Stimulated activated naive CD8-positive, alpha-beta T cell treated with anti-CD3 and anti-CD28 coated beads, Interleukin-15, amount 100 ng/mL, for 72 hours (primary cell): ENCODE measurements around the gene NEURL1.

ENCODE experiments used
- ATAC-seq: fragments of 150-1000 bp; cut with Tn5 transposase; 2 replicates; pipeline ENCODE4 v1.10.0; 2021; ENCODE audit warnings: mild to moderate bottlenecking, moderate library complexity
- DNase-seq, 2 donors: peaks; one replicate each; pipeline ENCODE4 v3.0.0; 2021 to 2022
- H3K27ac Mint-ChIP-seq, 2 donors: one replicate each; pipeline ENCODE4 v1.8.0; 2022; ENCODE audit warnings: mild to moderate bottlenecking in 2 of 2, mixed read lengths in 2 of 2, moderate library complexity in 2 of 2
- H3K27me3 Mint-ChIP-seq: one replicate; pipeline ENCODE4 v1.8.0; 2022; ENCODE audit warnings: mixed read lengths
- H3K4me1 Mint-ChIP-seq: one replicate; pipeline ENCODE4 v1.8.0; 2022; ENCODE audit warnings: mild to moderate bottlenecking, mixed read lengths
- H3K4me3 Mint-ChIP-seq, 2 donors: one replicate each; pipeline ENCODE4 v1.8.0; 2022; ENCODE audit warnings: mild to moderate bottlenecking in 2 of 2, mixed read lengths in 2 of 2, moderate library complexity in 1 of 2
- H3K9me3 Mint-ChIP-seq, 2 donors: one replicate each; pipeline ENCODE4 v1.8.0; 2022; ENCODE audit warnings: mixed read lengths in 2 of 2

The NEURL1 gene

GRCh38 chr10:103566536-103566935 lies 73.0 kb downstream of the NEURL1 start:
- H3K4me3 Mint-ChIP-seq: no peak overlapping the region
- ATAC-seq (no peak), DNase-seq (no peak)
- H3K4me1 Mint-ChIP-seq: peaks cover 6% of the 10 kb centered on the region
- no peak overlapping the region for H3K27ac Mint-ChIP-seq
- no peaks in the 10 kb centered on the region for H3K9me3 Mint-ChIP-seq
- peaks cover 22% of the 10 kb centered on the region for H3K27me3 Mint-ChIP-seq

GRCh38 chr10:103568505-103568904 lies 75.0 kb downstream of the NEURL1 start:
- Mint-ChIP-seq H3K27me3 (peaks cover 23% of the 10 kb centered on the region), H3K4me3 (no peak overlapping the region), H3K27ac (peak overlapping the region in 1 of 2 donors; percentile 72), H3K4me1 (peaks cover 6% of the 10 kb centered on the region), H3K9me3 (no peaks in the 10 kb centered on the region)
- DNase-seq (no peak), ATAC-seq (no peak)

GRCh38 chr10:103569896-103570295 lies 76.4 kb downstream of the NEURL1 start:
- peaks cover 19% of the 10 kb centered on the region for H3K27me3 Mint-ChIP-seq
- H3K27ac Mint-ChIP-seq: peak overlapping the region in 1 of 2 donors; percentile 92
- ATAC-seq (no peak), DNase-seq (no peak)
- H3K9me3 Mint-ChIP-seq: no peaks in the 10 kb centered on the region
- peaks cover 3% of the 10 kb centered on the region for H3K4me1 Mint-ChIP-seq
- H3K4me3 Mint-ChIP-seq: no peak overlapping the region

- ATAC-seq (peak; percentile 38), DNase-seq (no peak)
- no peak overlapping the region for H3K4me3 Mint-ChIP-seq
- H3K9me3 Mint-ChIP-seq: no peaks in the 10 kb centered on the region
- peaks cover 15% of the 10 kb centered on the region for H3K27me3 Mint-ChIP-seq
- H3K4me1 Mint-ChIP-seq: no peaks in the 10 kb centered on the region
- H3K27ac Mint-ChIP-seq: peak overlapping the region in 1 of 2 donors; percentile 42
These were observed 77.5 kb downstream of the NEURL1 start for GRCh38 chr10:103570844-103571655.

- H3K9me3 Mint-ChIP-seq: no peaks in the 10 kb centered on the region
- H3K4me3 Mint-ChIP-seq: no peak overlapping the region
- no peak overlapping the region for H3K27ac Mint-ChIP-seq
- DNase-seq: no peak
- no peaks in the 10 kb centered on the region for H3K4me1 Mint-ChIP-seq
- no peak for ATAC-seq
- H3K27me3 Mint-ChIP-seq: peaks cover 15% of the 10 kb centered on the region
These were observed 78.1 kb downstream of the NEURL1 start for GRCh38 chr10:103571656-103571975.

GRCh38 chr10:103572347-103573204 lies 79.1 kb downstream of the NEURL1 start:
- no peak overlapping the region for H3K27ac Mint-ChIP-seq
- no peaks in the 10 kb centered on the region for H3K9me3 Mint-ChIP-seq
- peaks cover 15% of the 10 kb centered on the region for H3K27me3 Mint-ChIP-seq
- ATAC-seq: no peak
- no peak overlapping the region for H3K4me3 Mint-ChIP-seq
- H3K4me1 Mint-ChIP-seq: no peaks in the 10 kb centered on the region
- DNase-seq: no peak

GRCh38 chr10:103573205-103573487 lies 79.6 kb downstream of the NEURL1 start:
- Mint-ChIP-seq H3K4me3 (no peak overlapping the region), H3K4me1 (no peaks in the 10 kb centered on the region), H3K27ac (no peak overlapping the region), H3K27me3 (peaks cover 15% of the 10 kb centered on the region), H3K9me3 (no peaks in the 10 kb centered on the region)
- no peak for DNase-seq
- ATAC-seq: no peak

- Mint-ChIP-seq H3K9me3 (no peaks in the 10 kb centered on the region), H3K27ac (no peak overlapping the region), H3K27me3 (peaks cover 10% of the 10 kb centered on the region), H3K4me3 (no peak overlapping the region), H3K4me1 (no peaks in the 10 kb centered on the region)
- no peak for ATAC-seq
- no peak for DNase-seq
These were observed 80.9 kb downstream of the NEURL1 start for GRCh38 chr10:103574097-103575061.

GRCh38 chr10:103575416-103576075 lies 82.0 kb downstream of the NEURL1 start:
- Mint-ChIP-seq H3K4me3 (no peak overlapping the region), H3K9me3 (no peaks in the 10 kb centered on the region), H3K27ac (peak overlapping the region; percentile 57 to 73), H3K4me1 (no peaks in the 10 kb centered on the region), H3K27me3 (peaks cover 7% of the 10 kb centered on the region)
- ATAC-seq: no peak
- no peak for DNase-seq

- Mint-ChIP-seq H3K4me3 (no peak overlapping the region), H3K27ac (peak overlapping the region in 1 of 2 donors; percentile 38), H3K9me3 (no peaks in the 10 kb centered on the region), H3K4me1 (no peaks in the 10 kb centered on the region), H3K27me3 (peaks cover 7% of the 10 kb centered on the region)
- DNase-seq (no peak), ATAC-seq (no peak)
These were observed 82.6 kb downstream of the NEURL1 start for GRCh38 chr10:103576076-103576471.

- Mint-ChIP-seq H3K27me3 (peaks cover 6% of the 10 kb centered on the region), H3K9me3 (no peaks in the 10 kb centered on the region), H3K4me3 (no peak overlapping the region), H3K4me1 (no peaks in the 10 kb centered on the region), H3K27ac (no peak overlapping the region)
- DNase-seq (no peak), ATAC-seq (no peak)
These were observed 83.4 kb downstream of the NEURL1 start for GRCh38 chr10:103576862-103577261.

GRCh38 chr10:103578782-103579382 lies 85.4 kb downstream of the NEURL1 start:
- DNase-seq: no peak
- H3K4me1 Mint-ChIP-seq: peaks cover 3% of the 10 kb centered on the region
- H3K9me3 Mint-ChIP-seq: no peaks in the 10 kb centered on the region
- H3K27ac Mint-ChIP-seq: peak overlapping the region in 1 of 2 donors; percentile 9
- no peak for ATAC-seq
- H3K27me3 Mint-ChIP-seq: no peaks in the 10 kb centered on the region
- H3K4me3 Mint-ChIP-seq: no peak overlapping the region

- Mint-ChIP-seq H3K4me1 (peaks cover 9% of the 10 kb centered on the region), H3K27ac (no peak overlapping the region), H3K4me3 (no peak overlapping the region), H3K27me3 (no peaks in the 10 kb centered on the region), H3K9me3 (no peaks in the 10 kb centered on the region)
- ATAC-seq (no peak), DNase-seq (no peak)
These were observed 86.5 kb downstream of the NEURL1 start for GRCh38 chr10:103580011-103580410.

- Mint-ChIP-seq H3K27me3 (no peaks in the 10 kb centered on the region), H3K27ac (no peak overlapping the region), H3K9me3 (no peaks in the 10 kb centered on the region), H3K4me1 (peaks cover 12% of the 10 kb centered on the region), H3K4me3 (no peak overlapping the region)
- DNase-seq (no peak), ATAC-seq (no peak)
These were observed 86.9 kb downstream of the NEURL1 start for GRCh38 chr10:103580430-103580829.

- H3K9me3 Mint-ChIP-seq: no peaks in the 10 kb centered on the region
- no peaks in the 10 kb centered on the region for H3K27me3 Mint-ChIP-seq
- DNase-seq (no peak), ATAC-seq (no peak)
- no peak overlapping the region for H3K27ac Mint-ChIP-seq
- H3K4me1 Mint-ChIP-seq: peaks cover 12% of the 10 kb centered on the region
- H3K4me3 Mint-ChIP-seq: no peak overlapping the region
These were observed 88.0 kb downstream of the NEURL1 start for GRCh38 chr10:103581499-103581898.
